Measurements from ENCODE around the gene SFXN5.
"Not testable (repeated sequence)": the region's sequence is repeated elsewhere in the genome, so short reads cannot be mapped to it uniquely, and the experiment has no call there.

The SFXN5 gene

GRCh38 chr2:73106791-73107190 is 35.3 kb upstream of the SFXN5 start:
- H3K27ac Mint-ChIP-seq: no peak overlapping the region
- no peaks in the 10 kb centered on the region for H3K9me3 Mint-ChIP-seq (ENCODE audit: low read depth)
- H3K4me1 Mint-ChIP-seq (ENCODE audit: low read depth): peaks cover 12% of the 10 kb centered on the region
- H3K36me3 Mint-ChIP-seq: no peaks in the 10 kb centered on the region
- no peaks in the 10 kb centered on the region for H3K27me3 Mint-ChIP-seq
- H3K4me3 Mint-ChIP-seq: no peak overlapping the region

- Mint-ChIP-seq H3K36me3 (no peaks in the 10 kb centered on the region), H3K27ac (no peak overlapping the region), H3K4me1 (ENCODE audit: low read depth) (peaks cover 2% of the 10 kb centered on the region), H3K9me3 (ENCODE audit: low read depth) (no peaks in the 10 kb centered on the region), H3K27me3 (no peaks in the 10 kb centered on the region), H3K4me3 (no peak overlapping the region)
Observed at GRCh38 chr2:73105511-73105971, 34.0 kb upstream of the SFXN5 start.

DNA sequence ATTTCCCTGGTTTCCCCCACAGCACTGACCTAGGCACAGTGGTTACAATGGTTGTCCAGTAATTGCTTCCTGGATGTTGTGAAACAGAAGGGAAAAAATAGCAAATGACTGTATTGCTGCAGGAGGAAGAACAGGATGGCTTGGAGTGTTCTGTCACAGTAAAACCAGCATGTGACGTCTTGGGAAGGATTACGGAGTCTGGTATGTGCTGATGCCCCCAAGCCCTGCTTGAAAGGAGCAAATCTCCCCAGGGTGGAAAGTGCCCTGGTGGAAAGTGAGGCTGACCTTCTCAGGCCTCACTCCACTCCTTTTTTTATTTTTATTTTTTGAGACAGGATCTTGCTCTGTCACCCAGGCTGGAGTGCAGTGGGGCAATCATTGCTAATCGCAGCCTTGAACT is 33.4 kb upstream of the SFXN5 start:
- Mint-ChIP-seq H3K9me3 (ENCODE audit: low read depth) (no peaks in the 10 kb centered on the region), H3K36me3 (no peaks in the 10 kb centered on the region), H3K4me3 (no peak overlapping the region), H3K27me3 (no peaks in the 10 kb centered on the region), H3K27ac (no peak overlapping the region), H3K4me1 (ENCODE audit: low read depth) (peaks cover 2% of the 10 kb centered on the region)

DNA sequence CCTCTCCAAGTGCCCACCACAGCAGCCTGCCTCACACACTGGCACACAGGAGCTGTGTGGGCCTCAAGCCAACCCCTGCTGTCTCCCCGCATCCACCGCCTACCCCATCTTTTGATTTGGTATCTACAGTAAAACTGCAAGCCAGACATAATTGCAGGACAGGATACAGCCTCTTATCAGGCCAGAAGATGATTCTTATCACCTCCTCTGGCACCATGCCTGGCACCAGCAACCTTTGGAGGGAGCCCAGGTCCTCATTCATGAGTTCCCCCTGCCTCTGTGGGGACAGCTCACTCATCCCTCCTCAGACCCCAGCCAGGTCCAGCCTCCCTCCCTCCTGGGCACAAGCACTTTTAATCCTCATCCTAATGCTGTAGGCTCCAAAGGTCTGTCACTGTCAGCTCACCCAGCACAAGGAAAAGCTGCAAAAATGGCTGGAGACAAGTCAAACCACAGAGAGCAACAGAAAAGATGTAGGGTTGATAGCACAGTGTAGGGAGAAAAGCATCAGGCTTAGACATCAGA is 31.6 kb upstream of the SFXN5 start:
- Mint-ChIP-seq H3K27me3 (no peaks in the 10 kb centered on the region), H3K4me1 (ENCODE audit: low read depth) (peaks cover 2% of the 10 kb centered on the region), H3K27ac (no peak overlapping the region), H3K4me3 (no peak overlapping the region), H3K36me3 (no peaks in the 10 kb centered on the region), H3K9me3 (ENCODE audit: low read depth) (no peaks in the 10 kb centered on the region)

DNA sequence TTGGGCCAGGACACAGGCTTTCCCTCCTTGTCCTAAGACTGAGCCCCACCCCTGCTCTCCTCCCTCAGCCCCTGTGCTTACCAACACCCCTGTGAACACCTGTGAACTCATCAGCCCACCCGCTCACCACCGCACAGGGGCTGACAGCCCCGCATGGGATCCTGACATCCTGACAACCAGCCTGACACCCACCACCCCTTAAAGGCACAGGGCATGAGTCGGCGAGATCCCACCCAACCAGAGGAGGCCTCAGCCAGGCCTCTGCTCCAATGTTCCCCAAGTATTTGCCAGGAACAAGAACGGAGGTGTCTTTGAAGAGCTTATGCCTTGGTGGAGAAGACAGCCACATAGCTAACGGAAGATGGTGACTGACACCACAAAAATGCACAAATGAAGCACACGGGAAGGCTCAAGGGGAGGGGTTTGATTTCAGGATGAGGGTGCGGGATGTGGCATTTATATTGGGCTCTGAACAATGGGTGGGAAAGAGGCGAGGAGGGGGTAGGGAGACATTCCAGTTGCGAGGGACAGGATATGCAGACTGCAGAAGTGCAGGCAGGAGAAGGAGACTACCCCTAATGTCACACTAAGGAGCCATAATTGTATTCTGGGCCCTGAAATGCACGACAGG is 30.2 kb upstream of the SFXN5 start:
- H3K27ac Mint-ChIP-seq: no peak overlapping the region
- H3K4me3 Mint-ChIP-seq: no peak overlapping the region
- H3K9me3 Mint-ChIP-seq (ENCODE audit: low read depth): no peaks in the 10 kb centered on the region
- no peaks in the 10 kb centered on the region for H3K36me3 Mint-ChIP-seq
- no peaks in the 10 kb centered on the region for H3K27me3 Mint-ChIP-seq
- H3K4me1 Mint-ChIP-seq (ENCODE audit: low read depth): peaks cover 2% of the 10 kb centered on the region

DNA sequence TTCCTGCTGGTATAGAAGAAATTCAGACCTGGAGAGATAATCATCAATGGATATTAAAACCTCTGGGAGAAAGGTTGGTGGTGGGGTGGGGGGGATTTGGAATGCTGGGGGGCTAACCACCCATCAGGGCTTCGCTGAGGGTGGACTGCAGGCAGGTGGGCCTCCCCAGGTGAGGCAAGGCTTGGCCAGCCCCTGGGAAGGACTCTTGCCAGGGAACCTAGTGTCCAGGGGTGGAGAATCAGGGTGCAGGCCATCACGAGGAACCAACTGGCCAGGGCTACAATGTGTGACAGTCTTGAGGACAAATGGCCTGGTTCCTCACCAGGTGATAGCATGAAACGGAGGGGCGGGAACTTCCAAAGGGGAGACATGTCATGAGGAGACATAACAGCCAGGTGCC is 29.4 kb upstream of the SFXN5 start:
- Mint-ChIP-seq H3K27ac (no peak overlapping the region), H3K9me3 (ENCODE audit: low read depth) (no peaks in the 10 kb centered on the region), H3K4me1 (ENCODE audit: low read depth) (peaks cover 2% of the 10 kb centered on the region), H3K4me3 (no peak overlapping the region), H3K36me3 (no peaks in the 10 kb centered on the region), H3K27me3 (no peaks in the 10 kb centered on the region)

GRCh38 chr2:73099486-73099885 is 28.0 kb upstream of the SFXN5 start:
- Mint-ChIP-seq H3K27ac (no peak overlapping the region), H3K4me3 (no peak overlapping the region), H3K27me3 (no peaks in the 10 kb centered on the region), H3K4me1 (ENCODE audit: low read depth) (peaks cover 2% of the 10 kb centered on the region), H3K36me3 (no peaks in the 10 kb centered on the region), H3K9me3 (ENCODE audit: low read depth) (no peaks in the 10 kb centered on the region)

DNA sequence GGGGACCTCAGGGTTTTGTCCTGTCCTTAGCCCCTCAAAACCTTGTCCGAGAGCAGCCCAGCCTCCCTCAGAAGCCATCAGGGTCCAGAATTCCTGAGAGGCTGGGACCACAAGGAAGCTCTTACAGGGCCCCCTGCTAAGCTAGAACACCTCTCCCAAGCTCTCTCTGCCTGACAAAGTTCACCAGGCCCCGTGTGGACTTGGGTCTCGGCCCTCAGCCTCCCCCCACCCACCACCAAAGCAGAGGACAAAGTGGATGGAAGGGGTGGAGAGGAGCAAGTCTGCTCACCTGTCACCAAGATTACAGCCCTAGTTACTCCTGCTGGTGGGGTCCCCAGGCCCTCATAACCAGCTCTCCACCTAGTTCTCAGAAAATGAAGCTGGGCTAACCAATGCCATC is 24.4 kb upstream of the SFXN5 start:
- H3K27ac Mint-ChIP-seq: no peak overlapping the region

DNA sequence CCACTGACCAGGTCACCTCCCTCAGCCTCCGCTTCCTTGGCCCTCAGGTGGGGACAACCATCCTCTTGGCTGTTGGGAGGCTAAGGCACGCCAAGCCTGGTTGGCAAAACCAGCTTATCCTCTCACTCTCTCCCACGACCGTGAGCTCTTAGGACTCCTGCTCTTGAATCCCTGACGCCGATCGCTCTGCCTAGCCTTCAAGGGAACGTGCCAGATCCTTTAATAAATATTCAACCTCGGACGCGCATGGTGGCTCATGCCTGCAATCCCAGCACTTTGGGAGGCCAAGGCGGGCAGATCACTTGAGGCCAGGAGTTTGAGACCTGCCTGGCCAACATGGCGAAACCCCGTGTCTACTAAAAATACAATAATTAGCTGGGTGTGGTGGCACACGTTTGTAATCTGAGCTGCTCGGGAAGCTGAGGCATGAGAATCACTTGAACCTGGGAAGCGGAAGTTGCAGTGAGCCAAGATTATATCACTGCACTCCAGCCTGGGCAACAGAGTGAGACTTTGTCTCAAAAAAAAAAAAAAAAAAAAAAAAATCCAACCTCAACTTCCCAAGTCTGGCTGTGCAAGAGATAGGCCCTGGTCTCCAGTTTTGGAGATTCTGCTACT is 22.2 kb upstream of the SFXN5 start:
- H3K27me3 Mint-ChIP-seq; H3K36me3 Mint-ChIP-seq; H3K4me3 Mint-ChIP-seq; H3K4me1 Mint-ChIP-seq (ENCODE audit: low read depth); H3K9me3 Mint-ChIP-seq (ENCODE audit: low read depth); H3K27ac Mint-ChIP-seq: not testable (repeated sequence)

More for the DNA sequence above, 24.4 kb upstream of the SFXN5 start:
- Mint-ChIP-seq H3K9me3 (ENCODE audit: low read depth) (no peaks in the 10 kb centered on the region), H3K36me3 (no peaks in the 10 kb centered on the region), H3K4me3 (no peak overlapping the region), H3K27me3 (no peaks in the 10 kb centered on the region), H3K4me1 (ENCODE audit: low read depth) (no peaks in the 10 kb centered on the region)

- Mint-ChIP-seq H3K9me3 (ENCODE audit: low read depth) (no peaks in the 10 kb centered on the region), H3K4me3 (no peak overlapping the region), H3K36me3 (no peaks in the 10 kb centered on the region), H3K27me3 (no peaks in the 10 kb centered on the region), H3K4me1 (ENCODE audit: low read depth) (no peaks in the 10 kb centered on the region), H3K27ac (no peak overlapping the region)
Observed at GRCh38 chr2:73092146-73092783, 20.8 kb upstream of the SFXN5 start.

- Mint-ChIP-seq H3K4me3 (no peak overlapping the region), H3K36me3 (no peaks in the 10 kb centered on the region), H3K9me3 (ENCODE audit: low read depth) (no peaks in the 10 kb centered on the region), H3K27ac (no peak overlapping the region), H3K4me1 (ENCODE audit: low read depth) (no peaks in the 10 kb centered on the region), H3K27me3 (no peaks in the 10 kb centered on the region)
Observed at GRCh38 chr2:73091696-73092095, 20.2 kb upstream of the SFXN5 start.

DNA sequence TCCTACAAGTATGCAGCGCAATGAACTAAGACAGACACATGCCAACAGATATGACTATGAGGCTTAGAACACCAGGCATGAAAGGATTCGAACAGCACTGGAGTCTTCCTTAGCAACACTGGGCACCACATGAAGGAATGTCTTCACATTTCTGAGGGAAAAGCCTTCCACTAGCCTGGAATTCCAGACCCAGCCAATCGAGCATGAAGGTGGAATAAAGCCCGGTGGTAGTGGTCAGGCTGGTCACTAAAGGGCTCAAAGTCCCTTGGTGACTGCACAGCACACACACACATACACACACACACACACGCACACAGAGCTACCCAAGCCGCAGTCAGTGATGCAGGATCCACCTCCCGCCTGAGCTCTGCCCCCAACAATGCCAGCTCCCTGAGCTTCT is 19.7 kb upstream of the SFXN5 start:
- Mint-ChIP-seq H3K27ac (no peak overlapping the region), H3K4me1 (ENCODE audit: low read depth) (no peaks in the 10 kb centered on the region), H3K9me3 (ENCODE audit: low read depth) (no peaks in the 10 kb centered on the region), H3K4me3 (no peak overlapping the region), H3K36me3 (no peaks in the 10 kb centered on the region), H3K27me3 (no peaks in the 10 kb centered on the region)

- Mint-ChIP-seq H3K9me3 (ENCODE audit: low read depth) (no peaks in the 10 kb centered on the region), H3K27me3 (no peaks in the 10 kb centered on the region), H3K36me3 (no peaks in the 10 kb centered on the region), H3K4me3 (no peak overlapping the region), H3K27ac (no peak overlapping the region), H3K4me1 (ENCODE audit: low read depth) (no peaks in the 10 kb centered on the region)
Observed at GRCh38 chr2:73089270-73090030, 17.9 kb upstream of the SFXN5 start.

GRCh38 chr2:73088703-73089102 is 17.2 kb upstream of the SFXN5 start:
- no peaks in the 10 kb centered on the region for H3K9me3 Mint-ChIP-seq (ENCODE audit: low read depth)
- H3K27ac Mint-ChIP-seq: no peak overlapping the region
- H3K27me3 Mint-ChIP-seq: no peaks in the 10 kb centered on the region
- H3K36me3 Mint-ChIP-seq: no peaks in the 10 kb centered on the region
- no peak overlapping the region for H3K4me3 Mint-ChIP-seq
- H3K4me1 Mint-ChIP-seq (ENCODE audit: low read depth): no peaks in the 10 kb centered on the region

DNA sequence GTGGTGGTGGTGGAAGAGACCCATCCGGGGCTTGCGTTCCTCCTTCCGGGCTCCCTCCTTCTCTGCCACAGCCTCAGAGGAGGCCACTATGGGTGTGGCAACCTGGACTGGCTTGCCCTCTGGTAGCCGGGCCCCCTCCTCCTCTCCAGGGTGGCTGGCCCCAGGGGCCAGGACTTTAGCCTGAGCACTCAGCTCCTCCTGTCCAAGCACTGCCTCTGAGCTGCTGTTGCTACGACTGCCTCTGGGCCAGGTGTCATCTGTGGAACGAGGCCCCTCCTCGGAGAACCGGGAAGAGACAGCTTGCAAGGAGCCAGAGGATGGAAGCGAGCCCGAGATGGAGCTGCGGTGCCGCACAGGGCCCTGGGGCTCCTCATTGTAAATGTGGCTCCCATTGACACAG is 16.7 kb upstream of the SFXN5 start:
- no peak overlapping the region for H3K27ac Mint-ChIP-seq
- H3K9me3 Mint-ChIP-seq (ENCODE audit: low read depth): no peaks in the 10 kb centered on the region
- no peaks in the 10 kb centered on the region for H3K4me1 Mint-ChIP-seq (ENCODE audit: low read depth)

More for the DNA sequence above, 16.7 kb upstream of the SFXN5 start:
- no peaks in the 10 kb centered on the region for H3K27me3 Mint-ChIP-seq
- no peaks in the 10 kb centered on the region for H3K36me3 Mint-ChIP-seq
- no peak overlapping the region for H3K4me3 Mint-ChIP-seq

All from activated naive CD8-positive, alpha-beta T cell (primary cell).